SKM-1 treated with dmso at 0.1 percent for 144 hours (cell line): Measurements from ENCODE around the gene RALGAPB.

ENCODE experiments used
- DNase-seq: peaks from one replicate; lab custom pipeline; 2025; ENCODE audit not compliant: unreplicated experiment; lab: John Stamatoyannopoulos, UW

The RALGAPB gene

DNA sequence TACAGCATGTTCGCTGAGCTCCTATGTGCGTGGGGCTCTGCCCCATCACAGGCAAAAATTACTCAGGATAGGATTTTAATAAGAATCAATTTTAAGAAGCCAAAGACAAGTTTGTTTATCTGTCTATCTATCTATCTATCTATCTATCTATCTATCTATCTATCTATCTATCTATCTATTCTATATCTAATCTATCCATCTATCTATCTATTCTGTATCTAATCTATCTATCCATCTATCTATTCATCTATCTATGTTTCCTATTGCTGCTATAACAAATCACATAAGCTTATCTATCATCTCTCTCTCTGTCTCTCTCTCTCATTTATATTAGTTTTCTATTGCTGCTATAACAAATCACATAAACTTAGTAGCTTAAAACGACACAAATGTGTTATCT lies 130.6 kb downstream of the RALGAPB start:
- DNase-seq, result no peak

DNA sequence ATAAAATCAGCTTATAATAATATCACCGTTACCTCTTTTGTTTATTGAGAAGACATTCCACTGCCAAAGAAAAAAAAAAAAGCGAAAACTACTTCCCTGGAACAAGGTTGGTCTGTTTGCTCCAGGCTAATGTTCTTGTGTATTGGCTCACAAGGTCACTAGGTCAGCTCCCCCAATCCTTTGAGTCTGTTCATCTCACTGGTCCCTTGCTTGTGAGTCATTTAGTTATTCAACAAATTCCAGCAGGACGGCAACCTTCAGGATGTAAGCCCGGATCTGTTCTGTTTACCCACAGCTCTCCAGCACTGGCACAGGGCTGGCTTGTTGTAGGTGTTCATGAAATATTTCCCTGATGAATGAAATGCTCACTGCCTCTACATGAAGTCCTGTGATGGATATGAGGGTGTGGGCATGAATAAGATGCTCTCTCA lies 132.2 kb downstream of the RALGAPB start:
- no peak for DNase-seq

DNA sequence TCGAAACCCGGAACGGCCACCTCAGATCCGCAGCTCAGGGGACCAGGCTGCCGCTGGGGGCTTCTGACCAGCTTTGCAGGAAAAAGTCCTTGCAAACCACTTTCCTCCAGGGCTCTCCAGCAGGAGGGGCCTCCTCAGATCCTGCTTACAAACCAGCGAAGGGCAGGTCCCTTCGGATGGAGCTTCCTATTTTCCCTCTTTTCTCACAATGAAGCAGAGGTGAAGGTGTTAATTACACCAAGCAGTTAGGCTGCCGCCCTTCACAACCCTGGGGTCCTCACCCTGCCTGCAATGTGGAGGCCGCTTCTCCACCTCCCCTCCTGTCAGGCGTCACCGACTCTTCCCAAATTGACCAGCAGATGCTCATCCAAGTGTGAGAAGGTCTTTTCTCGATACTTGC lies 134.7 kb downstream of the RALGAPB start:
- DNase-seq, result no peak

DNA sequence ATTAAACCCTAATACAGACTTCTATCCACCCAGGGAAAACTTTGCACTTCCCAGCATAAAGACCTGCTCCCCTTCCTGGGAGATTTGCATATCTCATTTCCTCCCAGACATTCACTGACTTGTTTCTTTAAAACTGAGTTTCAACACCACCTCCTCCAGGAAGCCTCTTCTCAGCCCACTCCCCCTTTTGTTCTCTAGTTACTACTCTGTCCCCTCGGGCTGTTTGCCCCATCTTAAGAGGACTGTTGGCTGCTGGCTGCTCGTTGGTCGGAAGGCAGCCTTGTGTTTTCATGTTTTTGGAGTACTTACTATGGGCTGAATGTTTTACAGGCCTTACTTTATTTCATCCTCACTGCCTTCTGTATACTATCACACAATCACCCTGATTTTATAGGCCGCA lies 135.5 kb downstream of the RALGAPB start:
- no peak for DNase-seq

DNA sequence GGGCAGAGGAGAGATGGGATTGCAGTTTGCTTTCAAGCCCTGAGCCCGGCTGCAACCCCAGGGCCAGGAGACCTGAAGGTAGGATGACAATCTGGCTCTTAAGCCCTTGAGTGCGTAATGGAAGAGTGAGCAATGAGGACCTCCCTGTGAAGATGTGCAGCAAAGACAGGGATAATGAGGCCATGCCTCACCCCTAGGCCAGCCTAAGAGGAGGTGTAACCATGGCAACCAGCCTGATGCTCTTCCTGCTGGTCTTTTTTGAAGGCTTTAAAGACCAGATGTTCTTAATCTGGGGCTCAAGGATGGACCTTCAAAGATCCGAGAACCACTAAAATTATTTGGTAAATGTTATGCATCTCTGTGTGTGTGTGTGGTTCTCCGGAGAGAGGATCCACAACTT lies 137.2 kb downstream of the RALGAPB start:
- DNase-seq, result no peak

DNA sequence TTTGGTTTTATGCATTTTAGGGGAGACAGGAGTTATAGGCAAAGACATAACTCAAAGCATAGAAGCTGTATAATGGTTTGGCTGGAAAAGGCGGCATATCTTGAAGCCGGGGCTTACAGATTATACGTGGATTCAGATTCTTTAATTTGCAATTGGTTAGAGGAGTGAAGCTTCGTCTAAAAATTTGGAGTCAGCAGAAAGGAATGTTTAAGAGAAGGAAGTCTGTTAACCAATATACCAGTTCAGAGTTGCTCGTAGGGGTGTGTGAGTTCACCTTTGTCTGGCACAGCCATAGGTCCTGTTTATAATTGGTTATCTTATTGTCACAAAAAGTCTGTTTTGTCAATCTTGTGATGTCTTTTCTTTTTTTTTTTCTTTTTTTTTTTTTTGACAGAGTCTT lies 137.9 kb downstream of the RALGAPB start:
- no peak for DNase-seq

DNA sequence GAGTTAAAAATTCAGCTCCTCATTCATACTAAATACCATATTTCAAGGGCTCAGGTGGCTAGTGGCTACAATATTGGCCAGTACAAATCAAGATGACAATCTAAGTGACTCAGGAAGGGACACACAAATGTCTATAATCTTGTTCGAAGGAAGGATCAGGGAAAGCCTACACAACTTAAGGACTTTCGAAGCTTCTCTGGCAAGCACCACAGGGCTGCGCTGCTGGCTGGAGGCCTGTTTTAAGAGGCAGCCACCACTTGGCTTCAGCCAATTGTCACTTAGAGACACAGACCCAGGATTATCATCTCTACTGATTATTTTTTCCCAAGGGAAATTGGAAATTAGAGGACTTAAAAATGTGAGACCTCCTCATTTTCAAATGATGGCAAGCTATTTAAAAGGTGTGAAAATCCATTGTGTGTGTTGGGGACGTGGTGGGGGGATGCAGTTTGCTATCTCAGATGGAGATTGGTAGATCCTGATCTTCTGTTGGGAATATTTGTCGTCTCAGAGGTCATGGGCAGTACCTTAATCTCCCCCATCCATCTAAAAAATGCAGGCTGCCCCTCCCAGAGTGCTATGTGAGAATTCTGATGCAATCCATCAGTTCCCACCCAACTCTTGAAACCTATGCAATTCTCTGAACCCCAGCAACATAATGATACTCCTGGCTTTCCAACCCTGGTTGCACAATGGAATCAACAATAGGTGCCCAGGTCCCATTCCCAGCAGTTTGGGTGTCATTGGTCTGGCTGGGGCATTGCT lies 140.3 kb downstream of the RALGAPB start:
- DNase-seq, result no peak

DNA sequence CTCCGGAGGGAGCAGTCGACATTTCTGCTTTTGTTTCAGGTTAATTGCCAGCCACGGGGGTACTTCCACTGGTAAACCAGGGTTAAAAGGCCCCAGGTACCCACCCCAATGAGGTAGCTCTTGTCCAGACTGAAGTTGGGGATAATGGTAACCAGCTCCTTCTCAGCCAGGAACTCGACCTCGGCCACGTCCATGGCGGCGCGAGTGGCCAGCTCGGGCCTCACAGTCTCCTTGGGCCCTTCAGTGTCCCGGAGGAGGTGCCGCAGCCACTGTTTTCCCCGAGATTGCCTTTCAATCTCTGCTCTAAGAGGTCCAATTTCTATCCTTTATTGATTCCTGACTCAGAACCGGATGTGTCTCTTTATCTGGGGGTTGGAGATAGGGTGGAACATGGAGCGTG lies 142.6 kb downstream of the RALGAPB start:
- DNase-seq, result no peak

DNA sequence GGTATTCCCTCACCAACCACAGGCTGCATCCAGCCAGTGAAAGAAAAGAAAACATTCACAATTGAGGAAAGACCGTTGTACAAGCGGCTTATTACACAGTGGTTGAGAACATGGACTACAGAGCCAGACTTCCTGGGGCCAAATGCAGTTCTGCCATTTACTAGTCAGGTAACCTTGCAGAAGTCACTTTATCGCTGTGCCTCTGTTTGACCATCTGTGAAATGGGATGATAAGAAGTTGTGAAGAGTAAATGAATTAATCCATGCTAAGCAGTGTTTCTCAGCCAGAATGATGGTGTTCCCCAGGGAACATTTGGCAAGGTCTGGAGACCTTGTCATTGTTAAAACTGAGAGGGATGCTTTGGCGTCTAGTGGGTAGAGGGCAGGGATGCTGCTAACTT lies 143.8 kb downstream of the RALGAPB start:
- no peak for DNase-seq

DNA sequence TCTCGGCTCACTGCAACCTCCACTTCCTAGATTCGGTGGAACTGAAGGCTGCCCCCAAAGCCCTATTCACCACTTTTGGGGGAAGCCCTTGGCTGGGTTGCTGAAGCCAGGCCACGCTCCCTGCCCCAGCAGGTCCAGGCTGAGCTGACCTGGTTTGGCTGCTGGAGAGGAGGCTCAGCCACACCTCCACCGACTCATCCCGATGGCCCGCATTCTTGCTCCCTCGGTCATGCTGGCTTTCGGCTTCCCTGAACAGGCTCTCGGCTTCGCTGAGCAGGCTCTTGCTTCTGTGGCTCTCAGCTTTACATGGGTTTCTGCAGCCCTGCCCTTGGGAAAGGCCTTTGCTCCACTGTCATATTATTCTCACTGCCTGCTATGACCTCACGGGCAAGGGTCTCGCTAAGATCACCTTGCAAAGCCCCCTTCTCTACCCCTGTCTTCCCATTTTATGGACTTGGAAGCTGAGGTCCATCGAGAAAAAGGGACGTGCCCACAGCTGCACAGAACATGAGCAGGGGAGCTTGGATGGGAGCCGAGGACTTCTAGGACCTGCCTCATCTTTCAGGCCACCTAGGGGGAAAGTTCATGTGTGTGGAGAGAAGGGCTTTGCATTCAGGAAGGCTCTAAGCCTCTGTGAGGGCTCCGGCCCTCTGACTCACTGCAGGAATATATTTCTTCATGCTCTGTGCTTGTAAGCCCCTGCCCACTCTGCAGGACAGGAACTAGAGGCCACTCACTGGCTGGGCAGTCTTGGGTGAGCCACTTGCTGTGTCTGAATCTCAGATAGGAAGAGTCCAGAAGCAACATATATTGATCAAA lies 144.6 kb downstream of the RALGAPB start:
- DNase-seq, result no peak

DNA sequence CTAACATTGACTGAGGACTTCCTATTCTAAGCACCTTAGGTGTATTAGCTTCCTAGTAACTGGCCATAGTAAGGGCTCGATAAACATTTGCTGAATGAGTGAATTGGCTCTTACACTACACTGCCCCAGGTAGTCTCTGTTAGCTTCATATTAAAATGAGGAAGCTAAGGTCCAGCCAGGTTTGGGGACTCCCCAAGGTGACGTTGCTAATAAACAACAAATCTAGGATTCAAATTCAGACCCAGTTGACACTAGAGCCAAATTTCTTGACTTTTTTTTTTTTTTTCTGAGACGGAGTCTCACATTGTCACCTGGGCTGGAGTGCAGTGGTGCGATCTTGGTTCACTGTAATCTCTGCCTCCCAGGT lies 145.2 kb downstream of the RALGAPB start:
- DNase-seq, result no peak

DNA sequence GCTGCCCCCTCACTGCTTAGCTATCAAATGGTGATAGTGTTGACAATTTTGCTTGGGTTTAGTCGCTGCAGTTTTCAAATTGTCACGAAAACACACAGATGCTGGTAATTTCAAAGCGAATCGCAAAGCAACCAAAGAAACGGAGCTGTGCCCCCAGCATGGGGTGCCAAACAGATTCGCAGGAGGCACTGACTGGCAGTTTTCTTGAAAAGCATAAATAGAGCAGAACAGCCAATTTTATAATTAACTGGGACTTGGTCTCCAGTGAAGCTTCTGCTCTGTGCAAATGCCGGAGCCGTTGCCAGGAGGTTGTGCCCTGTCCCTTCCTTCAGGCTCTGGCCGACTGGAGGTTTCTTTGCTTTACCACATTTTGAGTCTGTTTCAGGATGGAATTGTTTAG lies 147.8 kb downstream of the RALGAPB start:
- DNase-seq, result no peak

DNA sequence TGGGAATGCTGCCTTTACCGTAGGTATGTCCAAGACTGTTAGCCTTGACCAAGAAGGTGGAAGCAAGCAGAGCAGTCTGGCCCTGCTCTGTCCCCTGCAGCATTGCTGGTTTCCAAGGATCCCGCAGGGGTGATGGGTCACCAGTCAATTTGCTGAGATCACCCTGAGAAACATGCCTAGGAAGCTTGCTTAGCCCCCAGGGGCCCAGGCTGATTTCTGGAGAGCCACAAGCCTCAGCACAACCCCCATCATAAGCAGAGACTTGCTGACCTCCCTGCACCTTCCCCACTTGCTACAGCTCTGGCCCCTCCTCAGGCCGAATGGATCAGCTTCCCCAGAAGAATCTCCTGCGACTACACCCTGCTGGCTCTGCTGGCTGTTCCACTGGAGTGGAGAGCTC lies 150.4 kb downstream of the RALGAPB start:
- no peak for DNase-seq

DNA sequence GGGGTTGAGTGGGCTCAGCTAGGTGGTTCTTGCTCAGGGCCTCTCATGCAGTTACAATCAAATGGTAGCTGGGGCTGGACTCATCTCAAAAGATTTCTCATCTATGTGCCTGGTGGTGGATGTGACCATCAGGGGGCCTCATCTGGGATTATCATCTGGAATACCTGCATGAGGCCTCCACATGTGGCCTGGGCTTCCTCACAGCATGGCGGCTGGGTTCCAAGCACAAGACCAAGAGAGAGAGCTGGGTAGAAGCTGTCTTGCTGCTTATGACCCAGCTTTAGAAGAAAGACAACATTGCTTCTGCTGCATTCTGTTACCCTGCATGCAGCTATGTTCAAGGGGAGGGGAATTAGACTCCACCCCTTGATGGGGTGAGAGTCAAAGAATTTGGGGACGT lies 151.4 kb downstream of the RALGAPB start:
- no peak for DNase-seq

DNA sequence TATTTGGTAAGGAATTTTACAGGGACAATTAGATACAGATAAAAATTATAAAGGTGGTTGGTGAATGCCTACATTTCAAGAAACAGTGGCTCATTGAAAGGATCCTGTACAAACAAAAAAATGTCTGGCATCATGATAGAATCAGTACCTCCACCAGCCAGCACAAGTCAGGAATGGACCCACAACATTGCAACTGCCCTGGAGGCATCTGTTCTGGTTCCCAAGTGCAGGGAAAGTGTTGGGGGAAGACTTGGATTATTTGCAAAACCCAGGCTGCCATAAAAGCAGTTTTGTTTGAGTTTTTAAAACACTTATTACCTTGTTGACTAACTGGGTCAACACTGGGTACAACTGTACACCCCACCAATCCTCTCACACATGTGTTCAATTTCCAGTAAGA lies 153.3 kb downstream of the RALGAPB start:
- DNase-seq, result no peak

DNA sequence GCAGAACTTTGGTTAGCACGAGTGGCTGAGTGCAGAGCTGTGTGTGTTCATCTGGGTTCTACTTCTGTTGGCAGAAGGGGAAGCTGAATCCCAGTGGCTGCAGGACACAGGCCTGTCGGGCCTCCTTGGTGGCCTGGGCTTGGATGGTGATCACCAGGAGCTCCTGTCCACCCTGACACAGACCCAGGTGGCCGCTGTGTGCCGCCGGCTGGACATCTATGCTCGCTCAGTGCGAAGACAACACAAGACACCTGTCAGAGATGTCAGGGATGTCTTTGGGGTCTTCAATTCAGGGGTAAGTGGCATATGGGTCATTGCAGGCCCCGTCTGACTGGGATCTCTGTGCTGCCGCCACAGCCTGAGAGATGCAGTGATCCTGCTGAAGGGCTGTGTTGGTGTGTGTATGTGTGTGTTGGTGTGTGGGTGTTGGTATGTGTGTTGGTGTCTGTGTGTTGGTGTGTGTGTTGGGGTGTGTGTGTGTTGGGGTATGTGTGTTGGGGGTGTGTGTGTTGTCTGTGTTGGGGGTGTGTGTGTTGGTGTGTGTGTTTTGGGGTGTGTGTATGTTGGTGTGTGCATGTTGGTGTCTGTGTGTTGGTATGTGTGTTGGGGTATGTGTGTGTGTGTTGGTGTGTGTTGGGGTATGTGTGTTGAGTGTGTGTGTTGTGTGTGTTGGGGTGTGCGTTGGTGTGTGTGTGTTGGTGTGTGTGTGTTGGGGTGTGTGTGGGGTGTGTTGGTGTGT lies 154.4 kb downstream of the RALGAPB start:
- no peak for DNase-seq
